Pericardium fibroblast (primary cell): ENCODE data around the gene PSMF1. TPM values are rescaled to one million over a fixed set of nuclear protein-coding genes. Genes with fewer than 3 reads are reported as not detected.

Experiments used
- total RNA-seq: library from RNA; depleted of rRNA; stranded (reverse); fragments of >200 nt; gene quantifications from 2 replicates; pipeline ENCODE4 v1.2.3, GENCODE V29; 2015

PSMF1 gene, protein sequence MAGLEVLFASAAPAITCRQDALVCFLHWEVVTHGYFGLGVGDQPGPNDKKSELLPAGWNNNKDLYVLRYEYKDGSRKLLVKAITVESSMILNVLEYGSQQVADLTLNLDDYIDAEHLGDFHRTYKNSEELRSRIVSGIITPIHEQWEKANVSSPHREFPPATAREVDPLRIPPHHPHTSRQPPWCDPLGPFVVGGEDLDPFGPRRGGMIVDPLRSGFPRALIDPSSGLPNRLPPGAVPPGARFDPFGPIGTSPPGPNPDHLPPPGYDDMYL
- 61.0 and 97.4 TPM in 2 replicates for total RNA-seq

DNA sequence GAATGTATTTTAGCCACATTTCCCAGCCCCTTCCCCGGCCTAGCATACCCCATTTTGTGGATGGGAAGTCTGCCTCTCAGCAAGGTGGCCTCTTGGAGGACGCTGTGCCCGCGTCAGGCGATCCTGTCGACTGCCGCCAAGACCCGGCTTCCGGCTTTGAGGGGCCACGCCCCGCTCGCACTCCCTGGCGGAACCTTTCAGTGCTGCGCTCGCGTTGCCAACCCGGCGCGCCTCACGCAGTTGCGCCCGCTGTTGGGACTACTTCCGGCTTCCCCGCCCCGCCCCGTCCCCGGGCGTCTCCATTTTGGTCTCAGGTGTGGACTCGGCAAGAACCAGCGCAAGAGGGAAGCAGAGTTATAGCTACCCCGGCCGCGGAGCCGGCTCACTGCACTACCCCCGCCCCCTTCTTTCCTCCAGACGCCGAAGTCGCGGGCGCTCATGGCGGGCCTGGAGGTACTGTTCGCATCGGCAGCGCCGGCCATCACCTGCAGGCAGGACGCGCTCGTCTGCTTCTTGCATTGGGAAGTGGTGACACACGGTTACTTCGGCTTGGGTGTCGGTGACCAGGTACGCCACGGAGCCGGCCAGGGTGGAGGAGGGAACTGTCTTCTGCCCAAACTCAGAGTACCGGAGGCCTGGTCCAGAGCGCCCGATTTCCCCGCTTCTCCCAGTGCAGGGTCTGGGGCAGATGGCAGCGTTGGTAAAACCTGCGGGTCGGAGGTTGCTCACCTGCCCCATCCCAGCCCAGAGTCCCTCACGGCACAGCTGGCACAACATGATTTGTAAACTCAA, at the start of gene PSMF1:
TSS of gene PSMF1 (plus strand) at position 267 of the 792 bp plus-strand sequence. CDS start at position 439, 172 bp downstream.

DNA sequence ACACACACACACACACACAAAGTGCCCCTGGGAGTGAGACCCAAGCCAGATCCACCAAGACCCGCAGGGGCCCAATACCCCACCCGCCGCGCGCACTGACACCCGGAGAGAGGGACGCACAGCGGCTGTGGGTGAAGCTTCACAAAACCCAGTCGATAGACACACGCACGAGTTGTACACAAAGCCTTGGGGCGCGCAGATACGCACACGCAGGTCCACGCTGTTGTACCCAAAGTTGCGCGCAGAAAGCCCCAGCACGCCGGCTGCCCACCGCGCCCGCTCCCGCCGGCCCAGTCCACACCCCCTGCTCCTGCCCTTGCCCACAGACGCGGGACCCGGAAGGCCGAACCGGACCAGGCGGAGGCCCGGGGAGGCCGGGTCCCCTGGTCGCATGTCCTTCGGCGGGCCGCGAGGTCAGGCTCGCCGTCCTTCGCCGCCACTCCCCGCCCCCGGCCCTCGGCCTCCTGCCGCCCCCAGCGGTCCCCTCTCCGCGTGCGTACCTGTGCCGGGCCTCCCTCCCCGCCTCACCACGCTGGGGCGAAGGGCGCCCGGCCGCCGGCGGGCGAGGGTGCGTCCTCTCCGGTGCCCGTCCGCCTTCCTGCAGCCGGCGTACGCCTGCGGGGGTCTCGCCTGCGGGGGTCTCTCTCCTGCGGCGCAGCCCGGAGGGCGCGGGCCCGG, 66.4 kb downstream of the PSMF1 start, which contains the start of gene TMEM74B:
TSS of gene TMEM74B (minus strand) at position 344 of the 678 bp plus-strand sequence. CDS start 1,180 bp downstream, outside the sequence.

DNA sequence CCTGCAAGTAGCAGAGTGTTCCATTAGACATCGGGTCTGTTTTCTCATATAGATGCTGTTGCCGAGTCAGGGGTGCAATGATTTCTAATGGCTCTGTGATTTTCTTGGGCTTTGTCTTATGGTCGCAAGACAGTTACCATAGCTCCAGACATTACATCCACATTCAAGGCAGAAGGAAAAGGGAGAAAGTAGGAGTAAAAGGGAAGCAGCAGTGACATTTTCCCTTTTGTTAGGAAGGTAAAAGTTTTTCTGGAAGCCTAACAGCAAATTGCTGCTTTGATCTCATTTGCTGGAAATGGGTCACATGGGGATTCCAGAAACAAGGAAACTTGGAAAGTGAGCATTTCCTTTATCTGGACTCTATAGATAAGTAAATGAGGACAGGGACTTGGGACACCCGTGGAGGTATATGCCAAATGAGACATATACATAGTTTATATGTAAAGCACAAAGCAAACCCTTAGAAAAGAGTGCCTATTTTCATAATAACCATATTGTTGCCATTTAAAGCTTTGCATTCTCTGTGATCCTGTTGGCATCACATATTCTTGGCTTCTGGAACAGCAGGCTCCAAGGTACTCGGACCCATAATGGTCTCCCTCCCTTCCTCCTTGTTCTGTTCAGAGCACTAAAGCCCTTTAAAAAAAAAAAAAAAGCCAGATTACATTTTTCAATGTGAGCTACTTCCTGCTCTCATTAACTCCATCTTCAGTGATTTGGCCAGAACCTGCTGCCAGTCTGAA, 84.5 kb downstream of the PSMF1 start, which contains the start of gene C20orf202:
TSS of gene C20orf202 (plus strand) at position 693 of the 743 bp plus-strand sequence. CDS start 132 bp downstream, outside the sequence.

Other genes starting within 250 kb of the PSMF1 start
- gene ANGPT4, start 202.3 kb upstream of the PSMF1 start, total RNA-seq = under 0.01 and 0.17 TPM in 2 replicates
- gene RSPO4, start 116.3 kb upstream of the PSMF1 start, total RNA-seq = not detected in 2 replicates
- gene TMEM74B, start 66.4 kb downstream of the PSMF1 start, total RNA-seq = not detected in 2 replicates
- 0.58 TPM in 1 of 2 replicates, not detected in the other for gene C20orf202, start 84.9 kb downstream of the PSMF1 start, total RNA-seq
- not detected in 2 replicates for gene RAD21L1, start 107.4 kb downstream of the PSMF1 start, total RNA-seq
- 4.4 and 7.4 TPM in 2 replicates for gene SNPH, start 147.7 kb downstream of the PSMF1 start, total RNA-seq
- 1.8 and 5.8 TPM in 2 replicates for gene SDCBP2, start 210.5 kb downstream of the PSMF1 start, total RNA-seq